IMR-90 (cell line): ENCODE measurements around the gene ZNF423. TPM values are rescaled to one million over a fixed set of nuclear protein-coding genes. Genes with fewer than 3 reads are reported as not detected.

Experiments
- ATAC-seq: fragments of 200-7000 bp; cut with Tn5 transposase; 2 replicates; pipeline ENCODE4 v1.9.1; 2020; ENCODE audit warnings: low read depth, mild to moderate bottlenecking, moderate library complexity
- BruUV-seq: library from RNA; stranded (reverse); fragments of 400-500 nt; replicated peaks from 2 replicates; lab custom pipeline; 2021; lab: Mats Ljungman, UMichigan
- CTCF ChIA-PET: fragments of 300-600 bp; formaldehyde crosslinking; extraction: SDS; loops from one replicate; lab custom pipeline; 2021; ENCODE audit warnings: antibody characterized with exemption; lab: Yijun Ruan, JAX
- POLR2A ChIA-PET: fragments of 300-600 bp; sonication (Branson Sonifier 250); formaldehyde crosslinking; loops from one replicate; lab custom pipeline; 2022; ENCODE audit warnings: antibody characterized with exemption; ENCODE audit not compliant: unreplicated experiment; lab: Charles Lee
- DNase-seq: peaks from one replicate; pipeline ENCODE4 v3.0.0; 2013
- H2AFZ ChIP-seq: replicated peaks from 2 replicates; pipeline ENCODE3; 2013; ENCODE audit warnings: low read length, mild to moderate bottlenecking; ENCODE audit not compliant: poor library complexity
- H2AK5ac ChIP-seq: 2 replicates; pipeline ENCODE4 v1.6.1; 2013; ENCODE audit warnings: low read depth, low read length, inconsistent platforms
- H2AK9ac ChIP-seq: replicated peaks from 2 replicates; pipeline ENCODE3; 2013; ENCODE audit warnings: mild to moderate bottlenecking, low read depth, low read length, moderate library complexity; ENCODE audit not compliant: poor library complexity
- H2BK120ac ChIP-seq: 2 replicates; pipeline ENCODE4 v1.6.1; 2013; ENCODE audit warnings: low read depth, low read length, inconsistent platforms
- H2BK15ac ChIP-seq: 3 replicates; pipeline ENCODE4 v1.6.1; 2013; ENCODE audit warnings: low read depth, low read length, inconsistent platforms
- H2BK20ac ChIP-seq: 2 replicates; pipeline ENCODE4 v1.6.1; 2013; ENCODE audit warnings: low read depth, mild to moderate bottlenecking, inconsistent platforms, low read length, moderate library complexity
- H2BK5ac ChIP-seq: 2 replicates; pipeline ENCODE4 v1.6.1; 2013; ENCODE audit warnings: mild to moderate bottlenecking, low read depth, low read length, inconsistent platforms; ENCODE audit not compliant: poor library complexity, severe bottlenecking
- H3K14ac ChIP-seq: replicated peaks from 2 replicates; pipeline ENCODE4 v1.6.1; 2013; ENCODE audit warnings: low read depth, low read length, inconsistent platforms
- H3K18ac ChIP-seq: 2 replicates; pipeline ENCODE4 v1.6.1; 2013; ENCODE audit warnings: low read depth, low read length, control low read depth
- H3K23ac ChIP-seq: 2 replicates; pipeline ENCODE4 v1.6.1; 2013; ENCODE audit warnings: low read depth, low read length, inconsistent platforms
- H3K27ac ChIP-seq: 2 replicates; pipeline ENCODE4 v1.5.1; 2013; ENCODE audit warnings: mild to moderate bottlenecking, control low read depth, low read length; ENCODE audit not compliant: insufficient read depth
- H3K27me3 ChIP-seq: 2 replicates; pipeline ENCODE4 v1.6.1; 2013; ENCODE audit warnings: low read length; ENCODE audit not compliant: control insufficient read depth, insufficient read depth
- H3K36me3 ChIP-seq: 2 replicates; pipeline ENCODE4 v1.6.1; 2013; ENCODE audit warnings: low read length, mixed read lengths; ENCODE audit not compliant: control insufficient read depth, insufficient read depth
- H3K4ac ChIP-seq: 2 replicates; pipeline ENCODE4 v1.6.1; 2013; ENCODE audit warnings: low read depth, low read length, inconsistent platforms
- H3K4me1 ChIP-seq: 2 replicates; pipeline ENCODE4 v1.6.1; 2013; ENCODE audit warnings: low read length, mixed read lengths; ENCODE audit not compliant: control insufficient read depth, insufficient read depth
- H3K4me2 ChIP-seq: 2 replicates; pipeline ENCODE4 v1.6.1; 2013; ENCODE audit warnings: low read depth, mild to moderate bottlenecking, control low read depth, low read length, moderate library complexity
- H3K4me3 ChIP-seq: 2 replicates; pipeline ENCODE4 v1.5.1; 2013; ENCODE audit warnings: low read depth, mild to moderate bottlenecking, control low read depth, low read length, moderate library complexity; ENCODE audit not compliant: insufficient read depth
- H3K56ac ChIP-seq: 2 replicates; pipeline ENCODE4 v1.6.1; 2013; ENCODE audit warnings: low read length, inconsistent platforms; ENCODE audit not compliant: insufficient read depth; ENCODE audit errors: extremely low read depth
- H3K79me1 ChIP-seq, 2 experiments: 2 replicates each; pipeline ENCODE4 v1.6.1; 2013; ENCODE audit warnings: low read length in 2 of 2, inconsistent platforms in 1 of 2, low read depth in 1 of 2
- H3K9ac ChIP-seq: 2 replicates; pipeline ENCODE4 v1.6.1; 2013; ENCODE audit warnings: low read depth, low read length, control low read depth
- H3K9me1 ChIP-seq: 2 replicates; pipeline ENCODE4 v1.6.1; 2013; ENCODE audit warnings: low read length, inconsistent platforms; ENCODE audit not compliant: insufficient read depth
- H3K9me3 ChIP-seq: 2 replicates; pipeline ENCODE4 v1.6.1; 2013; ENCODE audit warnings: low read length; ENCODE audit not compliant: control insufficient read depth, insufficient read depth
- H4K20me1 ChIP-seq: 2 replicates; pipeline ENCODE4 v1.6.1; 2013; ENCODE audit warnings: low read length, inconsistent platforms; ENCODE audit not compliant: insufficient read depth
- H4K5ac ChIP-seq: 2 replicates; pipeline ENCODE4 v1.6.1; 2013; ENCODE audit warnings: mild to moderate bottlenecking, low read depth, low read length, control low read depth
- H4K8ac ChIP-seq, 2 experiments: 2 replicates each; pipeline ENCODE4 v1.6.1; 2013; ENCODE audit warnings: low read depth in 2 of 2, low read length in 2 of 2, control low read depth in 1 of 2, inconsistent platforms in 1 of 2
- H4K91ac ChIP-seq: 2 replicates; pipeline ENCODE4 v1.6.1; 2013; ENCODE audit warnings: low read depth, low read length, inconsistent platforms; ENCODE audit not compliant: insufficient read depth
- BHLHE40 ChIP-seq: fragments of 150-350 bp; IDR thresholded peaks from 2 replicates; pipeline ENCODE4 v1.6.1; 2016; ENCODE audit warnings: mild to moderate bottlenecking, low read depth, low read length
- CEBPB ChIP-seq: IDR thresholded peaks from 2 replicates; pipeline ENCODE4 v1.6.1; 2012; ENCODE audit warnings: low read depth, low read length, improper control_type of control experiment
- CHD1 ChIP-seq: IDR thresholded peaks from 2 replicates; pipeline ENCODE4 v1.6.1; 2012; ENCODE audit warnings: low read depth, low read length, improper control_type of control experiment
- CTCF ChIP-seq: conservative IDR thresholded peaks from 2 replicates; pipeline ENCODE4 v1.5.1; 2012; ENCODE audit warnings: mild to moderate bottlenecking, low read depth, low read length, improper control_type of control experiment
- ELK1 ChIP-seq: fragments of 150-350 bp; IDR thresholded peaks from 2 replicates; pipeline ENCODE4 v1.6.1; 2016; ENCODE audit warnings: low read depth, mild to moderate bottlenecking, low read length, moderate library complexity, borderline replicate concordance
- MAFK ChIP-seq: IDR thresholded peaks from 2 replicates; pipeline ENCODE4 v1.6.1; 2012; ENCODE audit warnings: low read depth, low read length, improper control_type of control experiment
- NFE2L2 ChIP-seq: fragments of 150-350 bp; IDR thresholded peaks from 2 replicates; pipeline ENCODE4 v1.6.1; 2016; ENCODE audit warnings: low read depth, mild to moderate bottlenecking, low read length
- POLR2A ChIP-seq: IDR thresholded peaks from 2 replicates; pipeline ENCODE4 v1.6.1; 2012; ENCODE audit warnings: mild to moderate bottlenecking, low read depth, low read length
- RAD21 ChIP-seq: IDR thresholded peaks from 2 replicates; pipeline ENCODE4 v1.6.1; 2012; ENCODE audit warnings: low read length, improper control_type of control experiment
- RCOR1 ChIP-seq: IDR thresholded peaks from 2 replicates; pipeline ENCODE4 v1.6.1; 2012; ENCODE audit warnings: mild to moderate bottlenecking, low read length, improper control_type of control experiment; ENCODE audit not compliant: insufficient replicate concordance
- SMC3 ChIP-seq: fragments of 150-350 bp; IDR thresholded peaks from 2 replicates; pipeline ENCODE4 v1.6.1; 2016; ENCODE audit warnings: low read depth, mild to moderate bottlenecking, antibody characterized with exemption, low read length, moderate library complexity
- USF2 ChIP-seq: fragments of 150-350 bp; IDR thresholded peaks from 2 replicates; pipeline ENCODE4 v1.6.1; 2017; ENCODE audit warnings: mild to moderate bottlenecking, antibody characterized with exemption, low read length, low read depth
- WGBS, 2 experiments: methylation state at CpG; one replicate each; pipeline versions ENCODE4 v1.1.5 to v1.1.7; 2013; ENCODE audit warnings: missing lambda C conversion rate in 2 of 2; ENCODE audit not compliant: insufficient read length in 1 of 2; ENCODE audit errors: extremely low coverage in 2 of 2; 5-methylcytosine and 5-hydroxymethylcytosine counted together
- dilution Hi-C: fragments of 300-500 bp; cut with HindIII; formaldehyde crosslinking; loops from one replicate; pipeline ENCODE4 v1.14.3; 2018; ENCODE audit warnings: low sequenced_read_pairs; ENCODE audit not compliant: unreplicated experiment
- in situ Hi-C: fragments of 300-500 bp; cut with MboI; formaldehyde crosslinking; loops from 3 replicates; pipeline ENCODE4 v1.14.3; 2019; ENCODE audit warnings: low sequenced_read_pairs, inconsistent platforms, mixed read lengths
- intact Hi-C: fragments of 100-400 bp; cut with micrococcal nuclease; formaldehyde crosslinking; loops from 2 replicates; pipeline ENCODE4 v1.10.0; 2022
- polyA plus RNA-seq, 3 experiments: library from polyadenylated mRNA; depleted of rRNA; stranded (reverse); fragments of >200 nt; gene quantifications; 2 replicates each; pipeline ENCODE4 v1.2.3, GENCODE V29; 2012; ENCODE audit warnings: low replicate concordance in 1 of 3
- total RNA-seq: library from RNA; depleted of rRNA; stranded (reverse); fragments of >200 nt; gene quantifications from 2 replicates; pipeline ENCODE4 v1.2.3, GENCODE V29; 2012

Gene ZNF423
- total and polyA plus RNA-seq, 2 of the 4 experiments (the other 2 are of a cell fraction) = under 0.01 to 0.10 TPM

- H3K4me1 ChIP-seq = no peaks in the 10 kb centered on the region
- 20% methylated on average over 1 of the region's 8 CpGs; no CpG with 5 or more reads in 1 of the 2 experiments for WGBS, 2 experiments
- POLR2A ChIA-PET = no interaction called here
- no peak overlapping the region for H4K8ac ChIP-seq
- no peak overlapping the region for H3K56ac ChIP-seq
- H3K23ac ChIP-seq = no peak overlapping the region
- no peak overlapping the region for H3K4me3 ChIP-seq
- ATAC-seq = no peak
- no peak overlapping the region for H2AFZ ChIP-seq
- in situ Hi-C loops = no loop called here
- H3K9me3 ChIP-seq = no peaks in the 10 kb centered on the region
- H2BK20ac ChIP-seq = no peak overlapping the region
- H4K20me1 ChIP-seq = no peaks in the 10 kb centered on the region
- H3K9ac ChIP-seq = no peak overlapping the region
- no peak overlapping the region for H4K5ac ChIP-seq
- H2AK9ac ChIP-seq = no peak overlapping the region
- no peak overlapping the region for H3K14ac ChIP-seq
- H3K79me1 ChIP-seq = no peaks in the 10 kb centered on the region
- H3K36me3 ChIP-seq = no peaks in the 10 kb centered on the region
- TF ChIP-seq CEBPB = no peak
- no peak for TF ChIP-seq RAD21
- TF ChIP-seq MAFK = no peak
- no peak for TF ChIP-seq NFE2L2
- TF ChIP-seq RCOR1 = no peak
- no peak for TF ChIP-seq SMC3
- no peak for TF ChIP-seq POLR2A
- TF ChIP-seq CHD1 = no peak
- no peak for TF ChIP-seq BHLHE40
- TF ChIP-seq USF2 = no peak
- TF ChIP-seq CTCF = no peak
- TF ChIP-seq ELK1 = no peak
- dilution Hi-C loops = no loop called here
- H2BK5ac ChIP-seq = no peak overlapping the region
- no peak overlapping the region for H3K4me2 ChIP-seq
- no peak overlapping the region for H2AK5ac ChIP-seq
- peaks cover 6% of the 10 kb centered on the region; the same call in 1 of the 2 replicates for H3K27me3 ChIP-seq
- no peak overlapping the region for H3K18ac ChIP-seq
- H3K9me1 ChIP-seq = no peaks in the 10 kb centered on the region
- H2BK120ac ChIP-seq = no peak overlapping the region
- no peak for DNase-seq
- CTCF ChIA-PET = no interaction called here
- no peak overlapping the region for H3K27ac ChIP-seq
- no peak overlapping the region for H4K91ac ChIP-seq
- intact Hi-C loops = no loop called here
- H3K4ac ChIP-seq = no peak overlapping the region
- no peak overlapping the region for H2BK15ac ChIP-seq
- no TSS peak for BruUV-seq
Measured at GRCh38 chr16:49462362-49462988, 393.4 kb downstream of the ZNF423 start.
